Measurements from ENCODE around the gene GALNT14.

DNA sequence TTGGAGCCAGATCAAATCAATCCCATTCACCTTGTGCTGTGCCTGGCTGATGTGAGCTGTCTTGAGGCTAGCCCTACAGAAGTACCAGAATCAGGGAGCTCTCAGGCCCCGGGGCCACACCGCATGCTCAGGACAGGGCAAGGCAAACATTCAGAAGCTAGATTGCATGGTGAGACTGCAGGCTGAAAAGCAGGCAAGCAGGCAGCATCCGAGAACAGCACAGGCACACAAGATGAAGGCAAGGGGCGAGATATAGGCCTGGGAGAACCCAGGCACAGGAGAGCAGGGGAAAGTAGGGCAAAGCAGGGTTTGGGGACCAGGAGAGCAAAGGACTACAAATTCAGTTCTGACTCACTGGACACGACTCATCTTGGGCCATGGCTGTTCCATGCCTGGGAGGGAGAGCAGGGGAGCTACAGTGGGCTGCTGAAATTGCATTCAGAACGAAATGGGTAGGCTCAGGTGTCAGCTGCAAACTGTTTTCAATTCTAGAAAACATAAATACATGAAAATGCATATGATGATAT is 59.6 kb downstream of the GALNT14 start:
- TF ChIP-seq POLR2A (IDR thresholded peaks at IDR 0.05) = no peak
- TF ChIP-seq, protein P1, sequence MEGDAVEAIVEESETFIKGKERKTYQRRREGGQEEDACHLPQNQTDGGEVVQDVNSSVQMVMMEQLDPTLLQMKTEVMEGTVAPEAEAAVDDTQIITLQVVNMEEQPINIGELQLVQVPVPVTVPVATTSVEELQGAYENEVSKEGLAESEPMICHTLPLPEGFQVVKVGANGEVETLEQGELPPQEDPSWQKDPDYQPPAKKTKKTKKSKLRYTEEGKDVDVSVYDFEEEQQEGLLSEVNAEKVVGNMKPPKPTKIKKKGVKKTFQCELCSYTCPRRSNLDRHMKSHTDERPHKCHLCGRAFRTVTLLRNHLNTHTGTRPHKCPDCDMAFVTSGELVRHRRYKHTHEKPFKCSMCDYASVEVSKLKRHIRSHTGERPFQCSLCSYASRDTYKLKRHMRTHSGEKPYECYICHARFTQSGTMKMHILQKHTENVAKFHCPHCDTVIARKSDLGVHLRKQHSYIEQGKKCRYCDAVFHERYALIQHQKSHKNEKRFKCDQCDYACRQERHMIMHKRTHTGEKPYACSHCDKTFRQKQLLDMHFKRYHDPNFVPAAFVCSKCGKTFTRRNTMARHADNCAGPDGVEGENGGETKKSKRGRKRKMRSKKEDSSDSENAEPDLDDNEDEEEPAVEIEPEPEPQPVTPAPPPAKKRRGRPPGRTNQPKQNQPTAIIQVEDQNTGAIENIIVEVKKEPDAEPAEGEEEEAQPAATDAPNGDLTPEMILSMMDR (IDR thresholded peaks at IDR 0.05) = no peak

Data from ovary (tissue), 3 donors.